LNCaP clone FGC (cell line): ENCODE results near the gene NEK4.
"Not testable (repeated sequence)": the region's sequence is repeated elsewhere in the genome, so short reads cannot be mapped to it uniquely, and the experiment has no call there.

Experiments
- DNase-seq: peaks from one replicate; pipeline ENCODE4 v3.0.0-alpha.2; 2011; ENCODE audit warnings: low read depth
- H3K4me3 ChIP-seq: 2 replicates; pipeline ENCODE4 v1.5.1; 2011; ENCODE audit warnings: mild to moderate bottlenecking, low read depth, low read length, control low read depth
- CTCF ChIP-seq: IDR thresholded peaks from 2 replicates; pipeline ENCODE4 v1.5.1; 2012; ENCODE audit warnings: mild to moderate bottlenecking; ENCODE audit not compliant: control insufficient read depth, insufficient read depth; ENCODE audit errors: extremely low read depth

The NEK4 gene

GRCh38 chr3:52777959-52778805 is 7.4 kb upstream of the NEK4 start:
- TF ChIP-seq CTCF, result no peak
- H3K4me3 ChIP-seq, result no peak overlapping the region
- DNase-seq, result no peak

- TF ChIP-seq CTCF, result no peak
- no peak within 1 kb of the TSS for H3K4me3 ChIP-seq
- DNase-seq, result no peak
These were observed 6.6 kb upstream of the NEK4 start, which contains the start of gene ITIH1 for GRCh38 chr3:52777127-52777958. Gene ITIH1 (plus strand): TSS chr3:52777599. CDS start chr3:52777616, 17 bp downstream.

- not testable (repeated sequence) for DNase-seq, H3K4me3 ChIP-seq
These were observed 5.7 kb upstream of the NEK4 start for GRCh38 chr3:52776486-52776885.

- no peak overlapping the region for H3K4me3 ChIP-seq
- no peak for DNase-seq
- TF ChIP-seq CTCF, result no peak
These were observed 5.1 kb upstream of the NEK4 start for GRCh38 chr3:52775877-52776276.

- DNase-seq, result no peak
- H3K4me3 ChIP-seq, result no peak overlapping the region
- TF ChIP-seq CTCF, result no peak
These were observed 4.4 kb upstream of the NEK4 start for GRCh38 chr3:52774901-52775864.

- DNase-seq, result no peak
- no peak overlapping the region for H3K4me3 ChIP-seq
- no peak for TF ChIP-seq CTCF
These were observed 3.5 kb upstream of the NEK4 start for GRCh38 chr3:52774066-52774713.
